ENCODE measurements around the gene MTMR4.
"Not testable (repeated sequence)": the region's sequence is repeated elsewhere in the genome, so short reads cannot be mapped to it uniquely, and the experiment has no call there.

MTMR4 gene

DNA sequence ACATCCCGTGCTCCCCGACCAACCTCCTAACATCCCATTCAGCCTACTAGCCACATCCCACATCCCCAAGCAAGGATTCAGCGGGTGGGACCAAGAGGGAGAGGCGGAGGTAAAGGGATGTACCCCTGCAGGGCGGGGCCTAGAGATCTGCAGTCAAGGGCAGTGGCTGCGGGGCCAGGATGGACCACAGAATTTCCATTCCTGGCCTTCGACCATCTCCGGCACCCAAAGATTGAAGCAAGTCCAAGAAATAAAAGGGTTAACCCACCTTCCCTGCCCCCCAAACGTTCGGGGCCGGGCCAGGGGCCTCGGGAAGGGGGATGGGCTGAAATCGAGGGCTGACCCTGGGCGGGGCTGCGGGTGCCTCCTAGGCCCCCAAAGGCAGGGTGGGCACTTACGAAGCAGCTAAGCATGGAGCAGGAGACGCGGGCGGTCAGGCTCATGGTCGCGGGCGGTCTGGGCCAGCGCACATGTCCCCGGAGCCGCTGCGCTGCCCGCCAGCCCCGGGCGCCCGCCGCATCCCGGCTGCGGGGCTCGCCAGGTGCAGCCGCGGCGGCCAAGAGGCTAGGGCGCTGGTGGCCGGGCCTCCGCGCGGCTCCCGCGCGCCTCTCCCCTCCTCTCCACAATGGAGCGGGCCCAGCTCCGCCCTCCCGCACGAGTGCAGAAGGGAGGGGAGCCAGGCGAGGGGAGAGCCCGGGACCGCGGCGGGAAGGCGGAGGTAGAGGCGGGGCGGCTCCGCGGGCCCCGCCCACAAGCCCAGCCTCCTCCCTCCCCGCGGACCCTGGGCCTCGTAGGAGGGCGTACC lies at the start of gene MTMR4:
Gene MTMR4, minus strand, starts transcription at position 674 of the 805 bp plus-strand sequence. Its CDS starts 231 bp downstream, at position 443.
- peak; percentile 68 for DNase-seq (ENCODE audit: low read depth)

DNA sequence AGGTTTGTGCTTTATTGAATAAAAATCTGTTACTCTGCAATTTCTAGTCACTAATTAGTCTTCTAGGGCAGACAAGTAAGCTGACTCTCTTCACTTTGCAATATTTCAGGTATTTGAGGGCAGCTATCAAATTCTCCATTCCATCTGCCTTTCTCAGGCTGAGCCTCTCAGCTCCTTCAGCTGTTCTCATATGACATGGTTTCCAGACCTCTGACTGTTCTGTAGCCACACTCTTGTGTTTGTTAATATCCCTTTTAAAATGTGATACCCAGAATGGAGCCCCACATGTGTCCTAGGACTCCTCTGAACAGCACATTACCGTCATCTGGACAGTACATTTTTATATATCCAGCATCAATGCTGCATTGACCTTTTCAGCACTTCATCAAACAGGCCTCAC lies 46.1 kb upstream of the MTMR4 start:
- DNase-seq (ENCODE audit: low read depth): no peak

GRCh38 chr17:58557981-58558380 lies 43.5 kb upstream of the MTMR4 start:
- DNase-seq (ENCODE audit: low read depth): no peak

- DNase-seq (ENCODE audit: low read depth): no peak
Observed at GRCh38 chr17:58556833-58557250, 42.4 kb upstream of the MTMR4 start.

GRCh38 chr17:58555109-58555508 lies 40.7 kb upstream of the MTMR4 start:
- DNase-seq (ENCODE audit: low read depth): not testable (repeated sequence)

DNA sequence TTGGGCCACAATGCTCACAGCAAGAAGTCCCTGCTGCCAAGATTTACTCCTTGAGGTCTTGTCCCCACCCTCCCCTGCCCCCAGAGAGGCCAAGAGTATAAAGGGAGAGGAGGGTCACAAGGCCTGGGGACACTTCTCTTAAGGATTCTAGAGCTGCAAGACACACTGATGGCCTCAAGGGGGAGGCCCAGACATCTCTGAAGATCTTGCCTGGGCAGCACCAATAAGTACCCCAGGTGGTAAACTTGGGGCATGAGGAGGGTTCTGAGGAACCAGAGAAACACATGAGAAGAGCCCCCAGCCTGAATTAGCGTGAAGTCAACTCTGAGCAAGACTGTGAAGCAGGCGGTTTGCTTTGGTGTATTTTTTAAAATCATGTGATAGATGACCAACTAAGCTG lies 26.8 kb upstream of the MTMR4 start:
- no peak for DNase-seq (ENCODE audit: low read depth)

GRCh38 chr17:58539698-58540097 lies 25.3 kb upstream of the MTMR4 start:
- no peak for DNase-seq (ENCODE audit: low read depth)

- DNase-seq (ENCODE audit: low read depth): no peak
Observed at GRCh38 chr17:58538811-58539409, 24.5 kb upstream of the MTMR4 start.

DNA sequence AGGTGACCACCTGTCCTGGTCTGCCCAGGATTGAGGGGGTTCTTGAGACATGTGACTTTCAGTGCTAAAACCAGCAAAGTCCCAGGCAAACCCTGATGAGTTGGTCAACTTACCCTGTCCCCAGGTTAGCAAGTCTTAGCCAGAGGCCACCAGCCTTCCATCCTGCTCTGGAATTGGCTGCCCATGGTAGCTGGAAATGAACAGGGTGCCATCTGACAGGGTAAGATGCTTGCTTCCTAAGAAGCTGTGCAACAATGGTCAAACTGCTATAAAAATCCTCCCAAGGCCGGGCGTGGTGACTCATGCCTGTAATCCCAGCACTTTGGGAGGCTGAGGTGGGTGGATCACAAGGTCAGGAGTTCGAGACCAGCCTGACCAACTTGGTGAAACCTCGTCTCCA lies 22.8 kb upstream of the MTMR4 start:
- no peak for DNase-seq (ENCODE audit: low read depth)

DNA sequence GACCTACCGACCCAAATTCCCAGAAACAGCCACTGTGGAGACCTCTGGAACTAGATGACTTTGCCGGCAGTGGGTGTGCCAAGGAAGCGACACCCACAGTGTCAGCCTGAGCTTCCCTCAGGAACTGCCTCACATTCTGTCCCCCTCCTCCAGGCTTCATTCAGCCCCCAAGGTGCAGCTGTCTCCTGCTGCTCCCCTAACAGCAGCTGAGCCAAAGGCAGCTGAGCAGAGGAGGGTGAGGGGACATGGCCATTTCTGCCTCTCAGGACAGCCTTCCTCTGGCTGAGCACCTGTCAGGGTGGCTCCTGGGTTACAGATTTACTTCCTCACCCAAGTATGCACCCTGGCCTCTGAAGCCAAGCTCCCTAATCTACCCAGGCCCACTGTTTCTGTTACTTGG lies 22.1 kb upstream of the MTMR4 start:
- DNase-seq (ENCODE audit: low read depth): no peak

DNA sequence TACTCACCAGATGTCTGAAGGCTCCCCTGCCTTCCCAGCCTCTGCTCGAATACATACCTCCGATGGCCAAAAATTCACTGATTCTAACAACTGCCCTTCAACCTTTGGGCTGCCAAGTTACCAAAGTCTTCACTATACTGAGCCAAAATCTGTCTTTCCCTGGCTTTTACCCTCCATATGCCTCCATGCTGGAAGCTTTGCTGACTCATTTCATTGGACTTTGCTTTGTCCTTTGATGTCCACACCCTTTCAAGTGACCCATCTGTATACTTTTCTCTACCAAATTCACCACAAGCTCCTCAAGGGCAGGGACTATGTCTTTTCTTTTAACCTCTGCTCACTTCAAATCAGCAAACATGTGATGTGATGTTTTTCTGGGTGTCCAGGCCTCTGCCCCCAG lies 21.0 kb upstream of the MTMR4 start:
- no peak for DNase-seq (ENCODE audit: low read depth)

DNA sequence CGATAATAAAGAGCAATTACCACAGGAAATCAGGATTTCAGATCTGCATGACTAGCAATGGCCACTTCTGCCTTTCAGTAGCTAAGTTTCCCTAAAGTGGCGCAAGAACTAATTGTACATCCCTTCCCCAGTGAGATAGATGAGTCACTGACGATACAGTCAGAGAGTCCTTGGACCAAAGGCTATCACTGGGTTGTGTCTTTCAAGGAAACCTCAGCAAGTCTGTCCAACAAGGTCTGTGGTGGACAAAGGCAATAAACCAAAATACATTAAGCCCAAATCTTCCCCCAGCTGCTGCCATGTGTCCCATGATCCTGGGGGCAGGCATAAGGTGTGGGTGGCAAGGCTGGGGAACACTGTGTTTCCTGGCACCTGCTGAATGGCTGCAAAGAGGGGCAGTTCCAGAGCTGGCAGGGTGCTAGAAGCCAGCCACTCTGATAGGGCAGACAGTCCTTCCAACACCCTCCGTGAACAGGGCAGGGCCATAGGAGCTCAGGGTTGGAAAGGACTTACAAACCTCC lies 20.5 kb upstream of the MTMR4 start:
- DNase-seq (ENCODE audit: low read depth): no peak

- no peak for DNase-seq (ENCODE audit: low read depth)
Observed at GRCh38 chr17:58534331-58534730, 19.9 kb upstream of the MTMR4 start.

GRCh38 chr17:58533616-58534188 lies 19.3 kb upstream of the MTMR4 start:
- no peak for DNase-seq (ENCODE audit: low read depth)

DNA sequence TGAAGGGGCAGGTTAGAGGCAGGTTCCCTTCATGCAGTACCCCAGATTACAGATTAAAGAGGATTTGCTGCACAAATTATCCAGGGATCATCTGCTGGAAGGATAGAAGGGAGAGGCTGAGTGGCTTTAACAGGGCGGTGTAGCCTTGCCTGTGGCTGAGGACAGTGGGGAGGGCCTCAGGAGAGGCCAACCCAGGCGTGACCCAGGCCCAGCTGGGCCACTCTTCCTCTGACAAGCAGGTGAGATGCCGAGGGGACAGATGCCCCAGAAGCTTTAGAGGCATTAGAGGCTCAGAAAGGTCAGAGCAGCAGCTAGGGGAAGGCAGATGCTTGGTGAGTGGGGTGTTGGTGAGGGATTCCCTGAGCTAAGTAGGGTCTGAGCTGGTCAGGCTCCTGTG lies 18.1 kb upstream of the MTMR4 start:
- DNase-seq (ENCODE audit: low read depth): no peak

DNA sequence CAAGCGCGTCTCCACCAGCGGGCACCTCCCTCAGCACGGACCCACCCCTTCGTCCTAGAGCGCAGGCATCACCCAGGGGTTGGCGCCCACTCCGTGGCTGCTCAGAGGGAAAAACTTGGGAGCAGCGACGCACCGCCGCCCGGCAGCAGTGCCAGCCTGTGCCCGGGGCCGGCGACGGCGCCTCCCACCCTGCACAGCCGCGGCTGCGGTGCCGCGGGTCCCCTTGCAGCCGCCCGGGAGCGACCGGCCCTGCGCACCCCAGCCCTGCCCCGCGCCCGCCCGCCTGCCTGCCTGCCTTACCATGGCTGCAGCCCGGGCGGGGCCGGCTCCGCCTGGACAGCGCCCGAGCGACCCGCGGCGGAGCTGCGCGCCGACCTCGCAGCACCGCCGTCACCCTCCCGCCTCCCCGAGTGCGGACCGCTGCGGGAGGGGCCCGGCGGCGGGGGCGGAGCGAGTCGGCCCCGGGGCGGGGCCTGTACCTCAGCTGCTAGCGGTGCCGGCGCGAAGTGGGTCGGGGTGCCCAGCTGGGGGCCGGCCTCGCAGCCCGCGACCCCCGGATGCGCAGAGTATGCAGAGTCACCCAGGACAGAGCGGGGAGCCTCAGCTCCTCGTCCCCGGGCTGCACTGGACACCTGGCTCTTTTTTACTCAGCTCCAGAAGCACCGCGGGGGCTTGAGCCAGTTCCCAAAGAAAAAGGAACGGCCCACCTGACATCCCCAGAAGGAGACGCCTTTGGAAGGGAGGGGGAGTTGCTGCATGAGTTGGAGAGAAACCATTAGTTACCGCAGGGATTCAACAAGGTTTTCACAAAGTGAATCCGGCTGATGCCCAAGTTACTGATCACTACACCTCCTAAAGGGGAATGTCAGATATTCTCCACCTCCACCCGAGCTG lies 17.5 kb upstream of the MTMR4 start:
- peak; percentile 38 for DNase-seq (ENCODE audit: low read depth)

DNA sequence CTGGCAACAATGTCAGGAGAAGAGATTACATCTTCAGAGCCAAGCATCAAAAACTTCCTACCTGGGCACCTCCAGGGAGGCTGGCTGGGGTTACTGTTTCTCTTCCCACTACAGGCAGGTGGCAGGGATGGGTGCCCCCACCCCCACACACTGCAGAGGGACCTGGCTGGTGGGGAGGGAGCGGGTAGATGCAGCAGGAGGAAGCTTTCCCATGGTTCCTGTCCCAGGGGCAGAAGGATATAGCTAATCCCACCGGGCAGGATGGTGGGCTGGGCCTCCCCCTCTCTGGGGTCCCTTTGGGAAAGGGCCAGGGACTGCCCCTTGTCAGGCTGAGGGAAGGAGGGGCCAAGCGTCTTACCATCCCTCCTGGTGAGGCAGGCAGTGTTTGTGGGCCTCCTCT lies 16.7 kb upstream of the MTMR4 start:
- no peak for DNase-seq (ENCODE audit: low read depth)

- DNase-seq (ENCODE audit: low read depth): no peak
Observed at GRCh38 chr17:58530655-58531054, 16.2 kb upstream of the MTMR4 start.

DNA sequence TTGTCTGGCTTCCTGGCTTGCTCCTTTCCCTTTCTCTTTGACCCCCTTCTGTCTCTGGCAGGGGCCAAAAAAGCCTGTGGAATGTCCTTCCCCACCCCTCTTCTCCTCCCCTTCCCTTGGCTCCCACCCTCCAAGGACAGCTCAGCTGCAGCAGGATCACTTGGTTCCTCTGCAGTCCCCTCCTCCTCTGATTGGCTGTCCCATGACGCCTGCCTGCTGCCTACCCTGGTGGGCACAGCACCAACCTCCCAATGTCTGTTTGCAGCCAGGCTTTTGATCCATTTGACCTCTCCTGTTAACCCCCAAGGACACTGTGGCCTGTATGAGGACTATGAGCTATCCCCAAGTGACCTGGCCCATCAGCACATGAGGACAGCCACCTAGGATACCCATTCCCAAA lies 14.8 kb upstream of the MTMR4 start:
- DNase-seq (ENCODE audit: low read depth): no peak

GRCh38 chr17:58528443-58528842 lies 14.0 kb upstream of the MTMR4 start:
- no peak for DNase-seq (ENCODE audit: low read depth)

- no peak for DNase-seq (ENCODE audit: low read depth)
Observed at GRCh38 chr17:58527949-58528348, 13.5 kb upstream of the MTMR4 start.

GRCh38 chr17:58527306-58527705 lies 12.9 kb upstream of the MTMR4 start:
- DNase-seq (ENCODE audit: low read depth): no peak

Data from stimulated activated CD4-positive, alpha-beta T cell treated with anti-CD3 and anti-CD28 coated beads, Interleukin-2, amount 100 ng/mL, for 4 hours (primary cell).